HepG2 (cell line): ENCODE results near the gene PEX11G. TPM values are rescaled to one million over a fixed set of nuclear protein-coding genes. Genes with fewer than 3 reads are reported as not detected.

Experiments
- ATAD3A ChIP-seq: sonication (generic); formaldehyde crosslinking; IDR thresholded peaks from 2 replicates; pipeline ENCODE4 v1.4.0; 2020; ENCODE audit warnings: missing genetic modification reagents
- ATF3 ChIP-seq: sonication (generic); formaldehyde crosslinking; IDR thresholded peaks from 2 replicates; pipeline ENCODE4 v1.4.0; 2020; ENCODE audit warnings: missing genetic modification reagents
- ELK4 ChIP-seq: sonication (generic); formaldehyde crosslinking; IDR thresholded peaks from 2 replicates; pipeline ENCODE4 v1.9.0; 2021; ENCODE audit warnings: missing genetic modification reagents, borderline replicate concordance
- FUBP1 ChIP-seq: sonication (generic); formaldehyde crosslinking; IDR thresholded peaks from 2 replicates; pipeline ENCODE4 v1.5.1; 2020; ENCODE audit warnings: missing genetic modification reagents, mild to moderate bottlenecking, borderline replicate concordance
- HDAC2 ChIP-seq: sonication (generic); formaldehyde crosslinking; IDR thresholded peaks from 2 replicates; pipeline ENCODE4 v1.4.0; 2020; ENCODE audit warnings: missing genetic modification reagents
- HMG20B ChIP-seq: conservative IDR thresholded peaks from 2 replicates; pipeline ENCODE4 v1.6.1; 2016; ENCODE audit warnings: missing genetic modification reagents, missing compliant biosample characterization
- KLF16 ChIP-seq, 2 experiments: sonication (generic) in 1 of 2; formaldehyde crosslinking in 1 of 2; IDR thresholded peaks; 2 replicates each; pipeline versions ENCODE4 v1.6.1 to v1.8.0; 2016 to 2023; ENCODE audit warnings: missing genetic modification reagents in 2 of 2, missing compliant biosample characterization in 1 of 2
- MAF1 ChIP-seq: sonication (generic); formaldehyde crosslinking; IDR thresholded peaks from 2 replicates; pipeline ENCODE4 v1.5.0; 2020; ENCODE audit warnings: missing genetic modification reagents, borderline replicate concordance
- MAFK ChIP-seq, 2 experiments: IDR thresholded peaks in 1 of 2; conservative IDR thresholded peaks in 1 of 2; 2 replicates each; pipeline ENCODE4 v1.6.1; 2011; ENCODE audit warnings: improper control_type of control experiment in 2 of 2, low read length in 2 of 2
- PITX1 ChIP-seq: sonication (generic); formaldehyde crosslinking; IDR thresholded peaks from 2 replicates; pipeline ENCODE4 v1.5.1; 2020; ENCODE audit warnings: mild to moderate bottlenecking, missing genetic modification reagents
- SETDB1 ChIP-seq: sonication (generic); formaldehyde crosslinking; IDR thresholded peaks from 2 replicates; pipeline ENCODE4 v1.5.1; 2020; ENCODE audit warnings: missing genetic modification reagents, mild to moderate bottlenecking, borderline replicate concordance
- SRSF1 ChIP-seq: fragments of 200-400 bp; formaldehyde crosslinking; optimal IDR thresholded peaks from 2 replicates; pipeline ENCODE3; 2017; ENCODE audit warnings: mild to moderate bottlenecking, low read depth, low read length, moderate library complexity
- ZBTB10 ChIP-seq: sonication (generic); formaldehyde crosslinking; IDR thresholded peaks from 2 replicates; pipeline ENCODE4 v1.4.0; 2020; ENCODE audit warnings: missing genetic modification reagents, borderline replicate concordance
- ZFP41 ChIP-seq: sonication (generic); formaldehyde crosslinking; IDR thresholded peaks from 2 replicates; pipeline ENCODE4 v1.4.0; 2020; ENCODE audit warnings: mild to moderate bottlenecking, missing genetic modification reagents, borderline replicate concordance
- ZNF121 ChIP-seq: sonication (generic); formaldehyde crosslinking; IDR thresholded peaks from 2 replicates; pipeline ENCODE4 v1.5.0; 2020; ENCODE audit warnings: mild to moderate bottlenecking, missing genetic modification reagents
- ZNF484 ChIP-seq: sonication (generic); formaldehyde crosslinking; IDR thresholded peaks from 2 replicates; pipeline ENCODE4 v1.5.1; 2020; ENCODE audit warnings: mild to moderate bottlenecking, low read depth, missing genetic modification reagents, borderline replicate concordance
- ZNF687 ChIP-seq: sonication (generic); formaldehyde crosslinking; IDR thresholded peaks from 2 replicates; pipeline ENCODE4 v1.5.1; 2020; ENCODE audit warnings: mild to moderate bottlenecking, missing genetic modification reagents, moderate library complexity
- ZNF878 ChIP-seq: sonication (generic); formaldehyde crosslinking; IDR thresholded peaks from 2 replicates; pipeline ENCODE4 v1.8.1; 2023; ENCODE audit warnings: mild to moderate bottlenecking, missing genetic modification reagents, moderate library complexity
- polyA plus RNA-seq, 8 experiments: library from polyadenylated mRNA; depleted of rRNA in 3 of 8; stranded (reverse) in 7 of 8; unstranded in 1 of 8; fragments of >200 nt; fragmentation: Illumina TruSeq in 4 of 8; extraction: Trizol in 4 of 8; gene quantifications; 2 replicates each; pipeline versions ENCODE4 v1.2.1 to v1.2.3, GENCODE V29; 2011 to 2016; ENCODE audit warnings: low read depth in 4 of 8, missing spikeins in 1 of 8, mixed read lengths in 1 of 8; ENCODE audit not compliant: insufficient read depth in 1 of 8
- total RNA-seq, 5 experiments: library from RNA; depleted of rRNA; stranded (reverse); fragments of >200 nt; fragmentation: Illumina TruSeq; extraction: Trizol; gene quantifications; 2 replicates each; pipeline ENCODE4 v1.2.3, GENCODE V29; 2016; ENCODE audit warnings: low read depth in 1 of 5

Gene PEX11G
- total and polyA plus RNA-seq, 2 of the 13 experiments (the other 11 are each of a cell fraction or from before 2014, with no cell fraction given): not detected

- TF ChIP-seq HMG20B (CRISPR knock-in tag) (no peak), MAFK (conservative IDR thresholded peaks at IDR 0.05 in 1 of 2, IDR thresholded peaks at IDR 0.05 in 1 of 2; ENCODE audit: low read length in 2 of 2) (no peak), MAF1 (CRISPR knock-in tag) (no peak), KLF16 (CRISPR knock-in tag; IDR thresholded peaks at IDR 0.05) (peak in 1 of 2 experiments; percentile 22; a peak in 1 of 4 replicates), SRSF1 (no peak), ZNF687 (CRISPR knock-in tag) (peak; percentile 91), ELK4 (CRISPR knock-in tag) (no peak), ZNF484 (CRISPR knock-in tag) (no peak), ZFP41 (CRISPR knock-in tag) (no peak), ATF3 (CRISPR knock-in tag) (no peak), ZNF121 (peak; percentile 54; the same call in 1 of the 2 replicates), HDAC2 (CRISPR knock-in tag) (peak; percentile 12; the same call in 1 of the 2 replicates), FUBP1 (no peak), PITX1 (CRISPR knock-in tag) (no peak), ZBTB10 (CRISPR knock-in tag) (no peak), SETDB1 (CRISPR knock-in tag) (no peak), ATAD3A (CRISPR knock-in tag) (no peak), ZNF878 (CRISPR knock-in tag) (no peak)
These were observed 5.7 kb upstream of the PEX11G start (continued) for GRCh38 chr19:7494416-7495098.
